ENCODE results near the gene BANF2. TPM values are rescaled to one million over a fixed set of nuclear protein-coding genes. Genes with fewer than 3 reads are reported as not detected.

BANF2 gene
- polyA plus RNA-seq, 4 donors: 0.31 TPM; not detected in 3

DNA sequence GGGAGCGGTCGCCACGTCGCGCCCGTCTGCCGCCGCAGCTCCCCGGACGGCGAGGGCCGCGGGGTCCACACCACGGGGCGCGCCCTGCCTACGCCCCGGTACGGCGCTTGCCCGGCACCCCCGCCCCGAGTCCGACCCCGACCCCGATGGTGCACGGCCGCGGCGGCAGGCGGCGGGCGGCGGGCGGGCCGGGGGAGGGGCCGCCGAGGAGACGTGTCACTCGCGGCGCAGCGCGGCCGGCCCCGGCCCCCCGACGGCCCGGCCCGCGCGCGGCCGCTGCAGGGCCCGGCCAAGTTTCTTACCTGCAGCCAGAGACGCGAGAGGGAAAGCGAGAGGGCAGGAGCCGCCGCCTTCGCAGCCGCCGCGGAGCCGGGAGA lies 18.1 kb upstream of the BANF2 start:
- DNase-seq (ENCODE audit: low read depth in 4 of 4, low spot score in 2 of 4): no peak

DNA sequence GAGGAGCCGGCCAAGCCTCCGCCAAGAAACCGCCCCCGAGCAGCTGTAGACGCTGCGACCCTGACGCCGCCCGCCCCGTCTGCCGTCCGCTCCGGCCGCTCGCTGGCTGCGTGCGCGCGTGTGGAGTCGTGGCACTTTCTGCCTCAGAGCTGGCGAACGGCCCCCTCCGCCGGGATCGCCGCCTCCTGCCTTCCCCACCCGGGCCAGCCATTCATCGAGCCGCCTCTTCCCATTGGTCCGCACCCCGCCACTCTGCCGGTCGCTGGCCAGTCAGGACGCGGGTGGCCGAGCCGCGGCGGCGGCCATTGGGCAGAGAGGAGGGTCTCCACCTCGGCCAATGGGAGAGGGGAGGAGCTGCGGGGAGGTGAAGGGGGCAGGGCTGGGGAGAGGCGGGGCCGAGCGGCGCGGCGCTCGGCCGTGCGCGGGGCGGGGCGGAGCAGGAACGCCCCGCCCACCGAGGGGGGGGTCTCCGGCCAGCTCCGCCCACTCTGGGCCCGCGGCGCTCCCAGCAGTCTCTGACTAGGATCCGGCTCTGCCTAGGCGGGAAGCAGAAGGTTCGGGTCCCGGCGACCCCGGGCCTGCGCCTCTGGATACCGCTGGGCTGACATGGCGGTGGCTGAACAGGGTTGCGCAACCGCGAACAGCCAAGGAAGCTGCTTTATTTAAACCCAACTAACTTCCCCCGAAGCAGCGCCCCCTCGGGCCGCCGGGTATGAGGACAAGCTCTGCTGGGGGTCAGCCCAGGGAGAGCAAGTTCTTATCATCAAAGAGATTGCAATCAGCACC lies 17.5 kb upstream of the BANF2 start, which contains the start of gene RRBP1:
RRBP1 (minus strand) TSS at position 140 of the 786 bp plus-strand sequence. CDS start 21,735 bp downstream, outside the sequence.
- DNase-seq (ENCODE audit: low read depth in 4 of 4, low spot score in 2 of 4): peak; percentile 79 to 92 (median 89)

DNA sequence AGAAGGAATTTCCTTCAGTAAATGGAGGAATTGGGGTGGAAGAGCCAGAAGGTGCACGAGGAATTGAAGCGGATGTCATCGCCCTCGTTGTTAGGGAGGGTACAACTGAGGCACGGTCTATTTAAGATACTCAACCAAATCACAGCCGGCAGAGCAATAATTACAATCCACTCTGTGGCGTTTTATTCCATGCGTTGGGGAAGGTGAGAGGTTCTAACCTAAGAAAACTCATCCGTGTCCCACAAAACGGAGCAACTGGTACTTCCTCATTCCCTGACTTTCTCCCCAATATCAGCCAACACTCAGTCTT lies 16.9 kb upstream of the BANF2 start:
- no peak for DNase-seq (ENCODE audit: low read depth in 4 of 4, low spot score in 2 of 4)

DNA sequence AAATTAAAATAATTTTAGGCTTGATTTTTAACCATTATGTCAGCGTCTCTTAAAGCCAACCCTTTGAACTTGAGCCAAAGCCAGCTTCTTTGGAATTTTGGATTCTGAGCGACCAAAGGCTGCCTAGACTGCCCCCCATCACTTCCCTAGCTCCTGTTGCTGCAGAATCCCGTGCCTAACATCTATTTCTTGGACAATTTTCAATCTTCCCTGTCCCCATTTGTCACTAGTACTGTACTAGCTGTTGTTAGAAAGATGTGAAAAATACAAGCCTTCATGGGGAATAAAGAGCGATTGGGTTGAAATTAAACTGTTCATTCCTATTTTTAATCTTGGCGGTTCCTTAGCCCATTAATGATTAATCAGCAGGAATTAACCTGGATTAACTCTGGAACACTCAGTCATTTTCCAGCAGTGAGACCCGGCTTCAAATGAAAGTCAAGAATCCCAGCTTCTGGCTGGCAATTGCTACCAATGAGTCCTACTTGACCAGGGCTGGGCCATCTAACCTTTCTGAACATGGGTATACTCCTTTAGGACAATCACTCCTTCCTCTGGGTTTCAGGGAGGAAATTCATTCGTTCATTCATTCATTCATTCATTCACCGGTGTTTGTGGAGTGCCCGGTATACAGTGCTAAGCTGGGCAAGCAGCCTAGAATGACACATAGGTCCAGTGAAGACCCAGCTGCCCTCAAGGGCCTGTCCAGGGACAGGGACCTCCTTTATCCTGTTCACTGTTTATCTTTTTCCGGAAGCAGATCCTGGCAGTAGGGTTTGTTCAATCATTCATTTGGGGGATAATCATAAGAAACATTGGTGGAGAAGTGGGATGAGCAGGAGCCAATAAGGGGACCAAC lies 16.3 kb upstream of the BANF2 start:
- no peak for DNase-seq (ENCODE audit: low read depth in 4 of 4, low spot score in 2 of 4)

DNA sequence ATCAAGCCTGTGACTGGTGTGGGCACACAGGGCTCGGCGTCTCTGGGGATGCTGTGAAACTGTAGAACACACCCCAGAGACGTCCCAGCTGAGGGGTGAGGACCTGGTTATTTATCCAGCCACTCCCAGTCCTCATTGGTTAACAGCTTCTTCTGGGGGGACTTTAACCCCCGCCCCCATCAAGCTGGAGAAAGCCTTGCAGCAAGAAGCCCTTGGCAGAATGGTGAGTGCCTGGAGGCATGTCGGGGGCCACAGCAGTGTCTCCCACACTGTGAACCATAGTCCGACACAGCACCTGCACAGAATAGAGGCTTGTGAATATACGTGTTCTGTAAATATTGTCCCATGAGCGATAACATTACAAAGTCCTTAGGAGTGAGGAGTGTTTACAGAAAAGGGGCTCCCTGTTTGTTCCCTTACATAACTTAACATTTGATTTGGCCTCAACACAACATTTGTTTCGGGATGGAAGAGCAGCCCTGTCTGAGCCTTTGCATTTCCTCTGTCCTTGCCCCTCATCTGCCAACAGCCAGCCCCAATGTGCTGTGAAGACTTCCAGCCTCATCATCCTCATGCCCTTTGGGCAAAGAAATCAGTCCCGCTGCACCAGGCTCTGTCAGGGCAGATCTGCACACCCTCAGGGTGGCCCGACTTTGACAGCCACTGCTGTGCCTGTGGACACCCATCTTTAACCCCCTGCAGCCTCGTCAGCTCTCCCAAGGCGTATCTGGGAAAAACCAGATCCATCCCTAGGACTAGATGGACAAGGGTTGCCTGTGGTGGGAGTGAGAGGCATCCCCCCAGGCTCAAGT lies 15.5 kb upstream of the BANF2 start:
- DNase-seq (ENCODE audit: low read depth in 4 of 4, low spot score in 2 of 4): no peak

DNA sequence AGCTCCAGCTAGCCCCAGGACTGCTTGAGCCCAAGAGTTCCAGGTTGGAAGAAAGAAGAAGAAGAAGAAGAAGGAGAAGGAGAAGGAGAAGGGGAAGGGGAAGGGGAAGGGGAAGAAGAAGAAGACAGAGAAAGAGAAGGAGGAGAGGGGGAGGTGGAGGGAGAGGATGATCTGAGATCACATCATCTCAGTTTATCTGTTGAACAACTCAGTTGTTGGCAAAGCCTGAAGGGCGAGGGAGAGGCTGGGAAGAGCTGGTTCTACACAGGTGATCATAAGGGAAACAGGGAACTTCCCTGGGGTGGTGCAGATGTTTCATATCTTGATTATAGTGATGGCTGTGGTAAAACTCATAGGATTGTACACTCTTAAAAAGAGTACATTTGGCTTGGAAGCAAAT lies 14.6 kb upstream of the BANF2 start:
- no peak for DNase-seq (ENCODE audit: low read depth in 4 of 4, low spot score in 2 of 4)

DNA sequence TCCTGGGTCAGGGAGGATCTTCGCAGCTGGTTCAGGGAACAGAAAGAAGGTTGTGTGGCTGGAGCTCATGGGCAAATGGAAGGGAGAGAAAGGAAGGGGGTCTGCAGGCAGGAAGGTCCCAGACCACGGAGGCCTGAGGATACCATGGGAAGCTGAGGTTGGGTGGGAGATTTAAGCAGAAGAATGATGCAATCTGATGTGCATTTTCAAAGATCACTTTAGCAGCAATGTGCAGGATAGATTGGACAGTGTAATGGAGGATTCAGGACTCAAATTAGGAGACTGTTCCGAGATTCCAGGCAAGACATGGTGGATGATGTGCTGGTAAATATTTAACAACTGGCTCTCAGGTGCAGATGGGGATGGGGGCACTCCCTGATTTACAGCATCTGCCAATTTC lies 12.0 kb upstream of the BANF2 start:
- no peak for DNase-seq (ENCODE audit: low read depth in 4 of 4, low spot score in 2 of 4)

DNA sequence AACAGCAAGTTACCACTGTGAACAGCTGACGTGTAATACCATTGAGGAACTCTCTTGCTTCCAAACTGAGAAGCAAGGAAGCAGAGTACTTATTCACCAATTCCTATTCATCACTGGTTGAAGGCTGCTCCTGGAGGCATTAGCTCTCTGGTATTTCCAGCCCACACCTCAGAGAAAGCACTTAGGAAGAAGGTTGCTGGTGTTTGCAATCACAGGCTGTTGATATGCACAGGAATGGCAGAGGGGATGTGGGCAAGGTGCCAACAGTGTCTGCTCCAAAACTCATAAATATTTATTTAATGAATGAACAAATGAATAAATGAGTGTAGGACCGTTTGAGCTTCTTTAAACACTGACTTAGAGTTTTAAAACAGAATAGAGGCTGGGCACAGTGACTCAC lies 10.8 kb upstream of the BANF2 start:
- no peak for DNase-seq (ENCODE audit: low read depth in 4 of 4, low spot score in 2 of 4)

DNA sequence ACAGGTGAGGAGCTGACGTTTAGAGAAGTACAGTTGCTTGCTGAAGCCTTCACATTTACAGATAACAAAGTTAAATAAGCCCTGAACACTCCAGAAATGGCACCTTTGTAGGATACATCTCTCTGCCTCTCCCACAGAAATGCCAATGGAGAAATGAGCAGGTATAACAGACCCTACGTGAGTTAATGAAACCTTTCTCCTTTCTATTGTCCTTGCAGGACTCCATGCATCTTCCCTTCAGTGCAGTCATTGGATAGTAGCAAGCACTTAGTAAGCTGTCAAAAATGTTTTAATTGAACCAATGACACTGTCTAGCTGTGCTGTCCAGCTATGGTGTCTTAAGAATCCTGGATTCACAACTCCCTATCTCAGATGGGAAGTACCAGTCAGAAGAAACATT lies 9.6 kb upstream of the BANF2 start:
- no peak for DNase-seq (ENCODE audit: low read depth in 4 of 4, low spot score in 2 of 4)

DNA sequence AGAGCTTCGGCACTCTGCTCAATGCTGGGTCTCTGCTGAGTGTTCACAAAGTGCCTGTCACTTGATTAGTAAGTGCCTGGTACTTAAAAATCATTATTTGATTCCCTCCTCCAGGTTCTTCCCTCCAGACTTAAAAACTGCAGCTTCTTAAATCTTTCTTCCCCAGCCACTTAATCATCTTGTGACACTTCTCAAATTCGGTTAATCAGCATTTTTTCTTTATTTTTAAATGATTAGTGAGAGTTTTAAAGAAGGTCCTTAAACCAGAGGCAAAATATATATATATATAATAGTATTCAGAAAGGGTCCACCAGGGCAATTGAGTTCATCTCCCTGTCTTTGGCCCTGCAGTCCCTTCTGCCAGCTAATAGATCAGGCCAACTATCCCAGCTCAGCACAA lies 8.0 kb upstream of the BANF2 start:
- DNase-seq (ENCODE audit: low read depth in 4 of 4, low spot score in 2 of 4): no peak

DNA sequence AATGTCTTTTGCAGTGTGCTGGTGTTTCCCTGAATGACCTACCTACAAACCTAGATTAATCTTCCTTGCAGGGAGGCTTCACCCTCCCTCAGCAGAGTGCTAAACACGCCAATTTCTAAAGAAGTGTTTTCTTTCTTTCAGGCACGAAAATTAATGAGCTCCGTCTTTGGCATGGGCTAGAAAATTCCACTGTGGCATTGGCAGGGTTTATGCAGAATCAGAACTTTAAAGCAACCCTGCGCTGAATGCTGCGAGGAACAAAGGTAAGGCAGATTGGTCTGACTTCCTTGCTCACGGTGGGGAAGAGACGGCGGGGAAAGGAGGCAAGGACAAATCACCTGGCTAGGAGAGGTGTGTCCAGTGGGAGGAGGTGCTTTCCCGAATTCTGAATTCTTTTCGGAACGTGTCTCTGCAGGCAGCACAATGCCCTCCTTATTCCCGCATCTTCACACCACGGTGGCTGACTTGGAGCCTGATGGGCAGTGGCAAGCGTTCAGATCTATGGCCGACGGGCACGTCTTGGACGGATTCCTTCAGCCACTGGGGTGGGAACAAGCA lies 6.2 kb upstream of the BANF2 start:
- no peak for DNase-seq (ENCODE audit: low read depth in 4 of 4, low spot score in 2 of 4)

DNA sequence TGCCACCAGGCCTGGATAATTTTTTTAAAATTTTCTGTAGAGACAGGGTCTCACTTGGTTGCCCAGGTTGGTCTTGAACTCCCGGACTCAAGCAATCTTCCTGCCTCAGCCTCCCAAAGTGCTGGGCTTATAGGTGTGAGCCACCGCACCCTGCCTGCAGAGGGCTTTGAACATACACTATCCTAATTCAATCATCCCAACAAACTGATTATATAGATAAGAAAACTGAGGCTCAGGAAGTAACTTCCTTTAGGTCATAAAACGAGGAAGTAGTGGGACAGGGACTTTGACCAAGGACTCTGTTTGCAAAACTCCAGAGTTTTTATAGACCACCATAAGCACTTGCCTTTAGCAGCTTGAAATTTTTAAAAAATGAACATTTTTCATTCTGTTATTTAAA lies 5.0 kb upstream of the BANF2 start:
- DNase-seq (ENCODE audit: low read depth in 4 of 4, low spot score in 2 of 4): no peak

DNA sequence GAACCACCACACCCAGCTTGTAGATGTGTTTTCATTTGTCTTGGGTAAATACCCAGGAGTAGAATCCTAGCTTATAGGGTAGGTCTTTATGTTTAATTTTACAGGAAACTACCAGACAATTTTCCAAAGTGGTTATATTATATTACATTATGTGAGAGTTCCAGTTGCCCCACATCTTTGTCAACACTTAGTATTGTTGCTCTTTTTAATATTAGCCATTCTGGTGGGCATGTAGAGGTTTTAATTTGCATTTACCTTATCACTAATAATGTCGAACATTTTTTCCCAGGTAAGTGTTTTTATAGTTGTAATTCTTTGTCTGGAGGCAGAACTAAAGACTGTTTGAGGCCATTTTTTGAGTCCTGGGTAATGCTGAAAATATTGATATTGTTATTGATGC lies 3.5 kb upstream of the BANF2 start:
- DNase-seq (ENCODE audit: low read depth in 4 of 4, low spot score in 2 of 4): no peak

DNA sequence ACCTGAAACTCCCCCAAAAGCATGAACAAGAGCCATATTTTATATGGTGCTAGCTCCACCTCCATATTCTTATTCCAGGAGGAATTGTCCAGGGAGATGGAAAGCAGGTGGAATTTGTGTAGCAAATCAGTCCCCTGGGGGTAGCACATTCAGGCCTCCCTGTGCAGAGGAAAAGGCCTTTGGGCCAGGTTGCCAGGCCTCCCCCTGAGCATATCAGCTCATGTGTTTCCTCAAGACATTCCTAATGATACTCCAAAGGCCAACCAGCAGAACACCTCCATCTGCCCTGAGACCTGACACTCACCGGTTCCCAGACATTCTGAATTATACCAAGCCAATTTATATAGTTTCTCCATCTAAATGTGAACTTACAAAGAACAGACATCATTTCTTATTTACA lies 2.6 kb upstream of the BANF2 start:
- no peak for DNase-seq (ENCODE audit: low read depth in 4 of 4, low spot score in 2 of 4)

DNA sequence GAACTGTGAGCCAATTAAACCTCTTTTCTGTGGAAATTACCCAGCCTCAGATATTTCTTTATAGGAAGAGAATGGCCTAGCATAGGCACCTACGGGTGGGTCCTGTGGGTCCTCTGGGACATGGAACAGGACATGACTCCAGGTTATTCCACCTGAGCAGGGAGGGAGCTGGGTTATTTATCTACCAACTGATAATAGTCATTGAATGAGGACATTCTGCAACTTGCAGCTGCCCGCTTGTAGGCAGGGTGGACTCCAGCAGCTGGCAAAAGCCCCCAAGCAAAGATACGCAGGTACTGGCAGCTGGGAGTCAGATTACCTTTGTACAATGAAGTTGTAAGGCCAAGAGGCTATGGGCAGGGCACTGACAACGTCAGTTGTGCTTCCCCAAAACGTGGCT lies 1.4 kb upstream of the BANF2 start:
- DNase-seq (ENCODE audit: low read depth in 4 of 4, low spot score in 2 of 4): no peak

DNA sequence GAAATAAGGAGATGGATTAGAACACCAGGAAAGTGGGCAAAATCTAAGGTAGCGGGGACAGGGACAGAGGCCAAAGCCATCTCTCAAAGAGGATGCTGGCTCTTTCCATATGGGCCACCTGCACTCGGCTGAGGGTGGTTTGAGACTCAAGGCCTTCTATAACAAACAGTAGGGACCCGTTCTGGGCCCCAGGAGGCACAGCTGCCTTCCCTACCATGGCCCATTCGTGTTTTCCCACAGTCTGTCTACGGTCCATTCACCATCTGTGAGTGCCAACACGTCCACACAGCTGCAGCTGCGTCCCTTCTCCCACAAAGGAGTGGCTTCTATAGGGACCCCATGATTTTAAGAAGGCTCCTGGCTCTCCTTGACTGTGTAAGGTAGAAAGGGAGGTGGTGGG lies 871 bp downstream of the BANF2 start:
- DNase-seq (ENCODE audit: low read depth in 4 of 4, low spot score in 2 of 4): no peak

DNA sequence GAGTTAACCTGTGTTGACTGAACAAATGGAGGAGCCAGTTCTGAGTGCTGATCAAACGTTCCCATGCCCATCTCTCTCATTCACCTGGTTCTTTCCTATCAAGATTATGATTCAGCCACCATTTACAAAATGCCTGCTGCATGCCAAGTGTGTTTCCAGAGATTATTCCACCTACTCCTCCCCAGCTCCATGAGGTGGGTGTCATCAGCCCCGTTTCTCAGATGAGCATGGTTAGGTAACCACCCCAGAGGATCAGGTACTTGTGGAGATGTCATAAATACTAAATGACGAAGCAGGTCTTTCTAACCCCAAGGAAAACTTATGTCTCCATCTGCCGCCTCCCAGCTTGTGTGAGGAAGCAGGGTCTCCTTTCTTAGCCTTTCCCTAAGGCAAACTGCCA lies 2.1 kb downstream of the BANF2 start:
- no peak for DNase-seq (ENCODE audit: low read depth in 4 of 4, low spot score in 2 of 4)

DNA sequence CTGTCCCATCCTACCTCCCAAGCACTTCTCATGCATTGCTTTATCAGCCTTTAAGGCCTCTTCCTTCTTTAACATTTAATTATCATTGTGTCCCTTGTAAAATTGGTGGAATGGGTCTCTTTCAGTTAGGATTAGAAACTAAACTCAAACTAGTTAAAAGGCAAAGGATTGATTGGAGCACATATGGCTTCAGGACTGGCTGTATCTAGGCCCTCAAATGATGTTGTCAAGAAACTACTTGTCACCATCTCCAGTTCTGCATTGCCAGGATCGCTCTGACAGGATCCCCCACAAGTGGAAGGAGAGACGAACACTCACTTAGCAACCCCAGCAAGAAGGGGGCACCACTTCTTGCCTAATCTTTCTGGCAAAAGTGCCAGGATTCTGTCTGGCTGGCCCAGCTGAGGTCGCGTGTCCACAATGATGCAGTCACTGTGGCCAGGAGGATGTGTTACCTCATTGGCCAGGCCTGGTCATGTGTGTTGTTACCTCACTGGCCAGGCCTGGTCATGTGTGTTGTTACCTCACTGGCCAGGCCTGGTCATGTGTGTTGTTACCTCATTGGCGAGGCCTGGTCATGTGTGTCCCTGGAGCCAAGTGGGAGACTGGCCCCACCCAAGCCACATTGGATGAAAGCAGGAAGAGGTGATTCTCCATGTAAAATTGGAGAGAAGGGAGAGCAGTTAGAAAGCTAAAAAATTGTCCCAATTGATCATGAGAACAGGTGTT lies 5.0 kb downstream of the BANF2 start:
- DNase-seq (ENCODE audit: low read depth in 4 of 4, low spot score in 2 of 4): no peak

DNA sequence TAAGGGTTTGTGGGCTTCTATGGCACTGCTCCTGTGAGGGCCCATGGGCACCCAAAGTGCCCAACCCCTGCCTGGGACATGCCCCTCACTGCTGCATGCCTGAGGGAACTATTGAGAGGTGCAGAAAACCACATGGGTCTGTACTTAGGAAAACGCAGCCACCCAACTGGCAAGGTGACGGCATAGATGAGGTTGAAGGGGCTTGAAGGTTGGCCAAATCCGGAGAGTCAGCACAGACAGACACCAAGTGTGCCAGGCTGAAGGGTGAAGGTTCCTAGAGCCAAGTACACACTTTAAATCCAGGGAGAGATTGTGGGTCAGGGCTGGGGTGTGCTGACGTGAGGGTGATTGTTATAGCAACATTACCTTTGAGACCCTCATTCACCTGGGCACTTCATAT lies 6.2 kb downstream of the BANF2 start:
- DNase-seq (ENCODE audit: low read depth in 4 of 4, low spot score in 2 of 4): no peak

DNA sequence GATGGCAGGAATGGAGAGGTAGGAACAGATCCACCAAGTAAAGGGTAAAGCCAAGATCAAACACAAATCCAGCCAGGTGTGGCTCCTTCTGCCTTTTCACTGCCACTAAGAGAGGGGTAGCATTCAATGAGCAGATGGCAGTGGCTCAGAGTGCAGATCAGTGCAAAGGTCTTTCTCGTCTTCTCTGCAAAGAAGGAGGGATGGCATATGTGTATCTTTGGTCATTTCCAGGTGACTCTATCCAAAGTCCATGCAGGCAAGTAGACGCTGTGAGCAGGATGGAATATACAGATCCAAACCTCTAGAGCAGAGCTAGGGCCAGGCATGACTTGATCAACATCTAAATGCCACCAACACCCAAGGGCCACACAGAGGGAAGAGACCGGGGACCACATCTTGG lies 6.9 kb downstream of the BANF2 start:
- DNase-seq (ENCODE audit: low read depth in 4 of 4, low spot score in 2 of 4): no peak
